Common myeloid progenitor, CD34-positive (primary cell): Measurements from ENCODE around the gene LAPTM5.

ENCODE experiments used
- CTCF ChIA-PET: fragments of 350-600 bp; sonication (Branson Sonifier 250); formaldehyde crosslinking; loops from one replicate; lab custom pipeline; 2021; ENCODE audit warnings: antibody characterized with exemption; lab: Charles Lee
- POLR2A ChIA-PET: fragments of 350-600 bp; sonication (Branson Sonifier 250); formaldehyde crosslinking; loops from one replicate; lab custom pipeline; 2021; ENCODE audit warnings: antibody characterized with exemption; lab: Charles Lee
- DNase-seq, 3 donors: peaks; one replicate each; pipeline versions ENCODE4 v3.0.0 to v3.0.0-alpha.2; 2013
- H3K27ac ChIP-seq, 2 experiments: 1 replicate in 1 of 2; 2 replicates in 1 of 2; pipeline ENCODE4 v1.7.0; 2013; ENCODE audit warnings: inconsistent platforms in 2 of 2, low read length in 2 of 2, mild to moderate bottlenecking in 2 of 2, low read depth in 1 of 2, moderate library complexity in 1 of 2; ENCODE audit not compliant: severe bottlenecking in 2 of 2, insufficient read depth in 1 of 2, poor library complexity in 1 of 2
- H3K27me3 ChIP-seq, 5 experiments: replicated peaks in 2 of 5; 1 replicate in 3 of 5; 2 replicates in 2 of 5; pipeline versions ENCODE4 v1.6.1 to v1.7.0; 2013; ENCODE audit warnings: low read length in 4 of 5, mild to moderate bottlenecking in 2 of 5, moderate library complexity in 2 of 5, inconsistent platforms in 1 of 5; ENCODE audit not compliant: insufficient read depth in 5 of 5, control insufficient read depth in 4 of 5
- H3K36me3 ChIP-seq, 4 experiments: 1 replicate in 2 of 4; 2 replicates in 2 of 4; pipeline versions ENCODE4 v1.6.1 to v1.7.0; 2013; ENCODE audit warnings: low read length in 3 of 4, control low read depth in 1 of 4, mild to moderate bottlenecking in 1 of 4; ENCODE audit not compliant: control insufficient read depth in 4 of 4, insufficient read depth in 4 of 4
- H3K4me1 ChIP-seq, 4 experiments: 1 replicate in 3 of 4; 2 replicates in 1 of 4; pipeline versions ENCODE4 v1.6.1 to v1.7.1; 2013; ENCODE audit warnings: low read length in 3 of 4, mild to moderate bottlenecking in 3 of 4, control low read depth in 1 of 4, inconsistent platforms in 1 of 4, moderate library complexity in 1 of 4; ENCODE audit not compliant: control insufficient read depth in 4 of 4, insufficient read depth in 4 of 4; ENCODE audit errors: control extremely low read depth in 1 of 4
- H3K4me3 ChIP-seq, 7 experiments: 1 replicate in 4 of 7; 2 replicates in 3 of 7; pipeline versions ENCODE4 v1.5.1 to v1.7.0; 2013; ENCODE audit warnings: mild to moderate bottlenecking in 7 of 7, low read length in 6 of 7, moderate library complexity in 6 of 7, inconsistent platforms in 2 of 7, low read depth in 2 of 7, control low read depth in 1 of 7; ENCODE audit not compliant: insufficient read depth in 4 of 7, control insufficient read depth in 1 of 7; ENCODE audit errors: extremely low read depth in 1 of 7
- H3K9me3 ChIP-seq, 5 experiments: 1 replicate in 4 of 5; 2 replicates in 1 of 5; pipeline versions ENCODE4 v1.6.1 to v1.7.1; 2013; ENCODE audit warnings: low read length in 4 of 5, mild to moderate bottlenecking in 2 of 5, inconsistent platforms in 1 of 5, low read depth in 1 of 5, moderate library complexity in 1 of 5; ENCODE audit not compliant: control insufficient read depth in 4 of 5, insufficient read depth in 2 of 5; ENCODE audit errors: control extremely low read depth in 1 of 5
- WGBS: methylation state at CpG from one replicate; pipeline ENCODE4 v1.1.5; 2013; ENCODE audit not compliant: insufficient coverage; 5-methylcytosine and 5-hydroxymethylcytosine counted together

LAPTM5 gene

GRCh38 chr1:30714025-30714424, 43.5 kb downstream of the LAPTM5 start:
- H3K9me3 ChIP-seq = peaks cover 0 to 10% (median 0%) of the 10 kb centered on the region in 5 experiments
- peaks cover 0 to 5% (median 5%) of the 10 kb centered on the region in 4 experiments for H3K4me1 ChIP-seq
- ChIA-PET CTCF (no interaction called here), POLR2A (no interaction called here)
- no CpG with 5 or more reads among the region's 4 CpGs for WGBS
- H3K27ac ChIP-seq = no peak overlapping the region
- no peak overlapping the region for H3K4me3 ChIP-seq
- no peaks in the 10 kb centered on the region for H3K36me3 ChIP-seq
- no peak for DNase-seq
- H3K27me3 ChIP-seq = peaks cover 0 to 4% (median 0%) of the 10 kb centered on the region in 5 experiments

- POLR2A ChIA-PET = no interaction called here
- H3K4me3 ChIP-seq = no peak overlapping the region
- peak in 1 of 3 donors; percentile 41 for DNase-seq
- H3K36me3 ChIP-seq = no peaks in the 10 kb centered on the region
- 98% methylated on average over 8 of the region's 12 CpGs for WGBS
- CTCF ChIA-PET = no interaction called here
- H3K9me3 ChIP-seq = peaks cover 0 to 10% (median 0%) of the 10 kb centered on the region in 5 experiments
- peaks cover 0 to 4% (median 0%) of the 10 kb centered on the region in 5 experiments for H3K27me3 ChIP-seq
- H3K4me1 ChIP-seq = no peaks in the 10 kb centered on the region
- no peak overlapping the region for H3K27ac ChIP-seq
These were observed 44.3 kb downstream of the LAPTM5 start for GRCh38 chr1:30713311-30713710.

GRCh38 chr1:30712583-30712982, 45.0 kb downstream of the LAPTM5 start:
- Histone ChIP-seq H3K36me3 (no peaks in the 10 kb centered on the region), H3K9me3 (peaks cover 0 to 10% (median 0%) of the 10 kb centered on the region in 5 experiments), H3K4me3 (no peak overlapping the region), H3K27me3 (peaks cover 0 to 4% (median 0%) of the 10 kb centered on the region in 5 experiments), H3K27ac (no peak overlapping the region), H3K4me1 (no peaks in the 10 kb centered on the region)
- 94% methylated on average over 3 of the region's 6 CpGs for WGBS
- POLR2A ChIA-PET = no interaction called here
- DNase-seq = no peak
- CTCF ChIA-PET = no interaction called here

GRCh38 chr1:30710407-30710806, 47.2 kb downstream of the LAPTM5 start:
- peaks cover 0 to 9% (median 1%) of the 10 kb centered on the region in 5 experiments for H3K27me3 ChIP-seq
- no peak overlapping the region for H3K27ac ChIP-seq
- 0% methylated on average over 1 of the region's 2 CpGs for WGBS

GRCh38 chr1:30708361-30708728, 49.2 kb downstream of the LAPTM5 start:
- CTCF ChIA-PET = interaction anchor here (1.0 to 3.1 kb wide), 7 partner anchors 9 to 1820 kb away, joined by 3 to 8 read pairs (median 4); no protein-coding TSS in a partner anchor
- DNase-seq = no peak
- POLR2A ChIA-PET = interaction anchor here (0.6 kb wide), 2 partner anchors 9 to 1589 kb away, joined by 3 to 6 read pairs; no protein-coding TSS in a partner anchor
- no peaks in the 10 kb centered on the region for H3K4me1 ChIP-seq
- H3K36me3 ChIP-seq = no peaks in the 10 kb centered on the region
- H3K9me3 ChIP-seq = no peaks in the 10 kb centered on the region
- H3K4me3 ChIP-seq = no peak overlapping the region
- H3K27ac ChIP-seq = no peak overlapping the region
- WGBS = 77% methylated on average over 6 of the region's 8 CpGs
- H3K27me3 ChIP-seq = peaks cover 0 to 9% (median 1%) of the 10 kb centered on the region in 5 experiments

More at GRCh38 chr1:30710407-30710806, 47.2 kb downstream of the LAPTM5 start:
- no peaks in the 10 kb centered on the region for H3K36me3 ChIP-seq
- POLR2A ChIA-PET = no interaction called here
- no peaks in the 10 kb centered on the region for H3K4me1 ChIP-seq
- H3K9me3 ChIP-seq = peaks cover 0 to 6% (median 0%) of the 10 kb centered on the region in 5 experiments
- no peak for DNase-seq
- H3K4me3 ChIP-seq = no peak overlapping the region
- CTCF ChIA-PET = no interaction called here

GRCh38 chr1:30707412-30708360, 49.9 kb downstream of the LAPTM5 start:
- ChIA-PET POLR2A (interaction anchor here (0.6 kb wide), 2 partner anchors 10 to 1588 kb away, joined by 3 to 6 read pairs; no protein-coding TSS in a partner anchor), CTCF (interaction anchor here (0.8 to 3.1 kb wide), 12 partner anchors 9 to 1820 kb away, joined by 3 to 8 read pairs (median 4); no protein-coding TSS in a partner anchor)
- Histone ChIP-seq H3K27me3 (peaks cover 0 to 9% (median 1%) of the 10 kb centered on the region in 5 experiments), H3K9me3 (no peaks in the 10 kb centered on the region), H3K36me3 (no peaks in the 10 kb centered on the region), H3K27ac (no peak overlapping the region), H3K4me3 (no peak overlapping the region), H3K4me1 (no peaks in the 10 kb centered on the region)
- 65% methylated on average over 13 of the region's 16 CpGs for WGBS
- peak; percentile 54 to 72 (median 66) for DNase-seq
